Activated naive CD4-positive, alpha-beta T cell treated with anti-CD3 and anti-CD28 coated beads, Interleukin-2, amount 50 U/mL, for 24 hours (primary cell): ENCODE results near the gene ZNF609.

Experiments used
- H3K27ac Mint-ChIP-seq: one replicate; pipeline ENCODE4 v1.8.0; 2021; ENCODE audit warnings: mild to moderate bottlenecking, mixed read lengths
- H3K27me3 Mint-ChIP-seq: one replicate; pipeline ENCODE4 v1.8.0; 2021; ENCODE audit warnings: mixed read lengths
- H3K36me3 Mint-ChIP-seq: one replicate; pipeline ENCODE4 v1.8.0; 2021; ENCODE audit warnings: mixed read lengths
- H3K4me1 Mint-ChIP-seq: one replicate; pipeline ENCODE4 v1.8.0; 2021; ENCODE audit warnings: mixed read lengths
- H3K4me3 Mint-ChIP-seq: one replicate; pipeline ENCODE4 v1.8.0; 2021; ENCODE audit warnings: mild to moderate bottlenecking, mixed read lengths
- H3K9me3 Mint-ChIP-seq: one replicate; pipeline ENCODE4 v1.8.0; 2021; ENCODE audit warnings: mixed read lengths

Gene ZNF609

GRCh38 chr15:64532521-64533315 lies 72.3 kb downstream of the ZNF609 start:
- H3K27ac Mint-ChIP-seq: peak overlapping the region; percentile 87
- H3K4me1 Mint-ChIP-seq: peaks cover 67% of the 10 kb centered on the region
- no peaks in the 10 kb centered on the region for H3K9me3 Mint-ChIP-seq
- peak overlapping the region; percentile 12 for H3K4me3 Mint-ChIP-seq
- peaks cover 10% of the 10 kb centered on the region for H3K36me3 Mint-ChIP-seq
- no peaks in the 10 kb centered on the region for H3K27me3 Mint-ChIP-seq

- Mint-ChIP-seq H3K27ac (peak overlapping the region; percentile 79), H3K4me1 (peaks cover 51% of the 10 kb centered on the region), H3K27me3 (no peaks in the 10 kb centered on the region), H3K9me3 (no peaks in the 10 kb centered on the region), H3K4me3 (no peak overlapping the region), H3K36me3 (peaks cover 9% of the 10 kb centered on the region)
Measured at GRCh38 chr15:64535460-64536243, 75.3 kb downstream of the ZNF609 start.

- Mint-ChIP-seq H3K36me3 (peaks cover 9% of the 10 kb centered on the region), H3K4me1 (peaks cover 45% of the 10 kb centered on the region), H3K27ac (peak overlapping the region; percentile 76), H3K4me3 (no peak overlapping the region), H3K27me3 (no peaks in the 10 kb centered on the region), H3K9me3 (no peaks in the 10 kb centered on the region)
Measured at GRCh38 chr15:64536244-64536836, 76.0 kb downstream of the ZNF609 start.

GRCh38 chr15:64542091-64542490 lies 81.7 kb downstream of the ZNF609 start:
- Mint-ChIP-seq H3K4me3 (no peak overlapping the region), H3K4me1 (peaks cover 50% of the 10 kb centered on the region), H3K27me3 (no peaks in the 10 kb centered on the region), H3K27ac (peak overlapping the region; percentile 73), H3K36me3 (peaks cover 8% of the 10 kb centered on the region), H3K9me3 (no peaks in the 10 kb centered on the region)

GRCh38 chr15:64544450-64544849 lies 84.1 kb downstream of the ZNF609 start:
- Mint-ChIP-seq H3K4me1 (peaks cover 66% of the 10 kb centered on the region), H3K27me3 (no peaks in the 10 kb centered on the region), H3K9me3 (no peaks in the 10 kb centered on the region), H3K36me3 (peaks cover 10% of the 10 kb centered on the region), H3K27ac (no peak overlapping the region), H3K4me3 (no peak overlapping the region)

GRCh38 chr15:64547275-64547674 lies 86.9 kb downstream of the ZNF609 start:
- peaks cover 8% of the 10 kb centered on the region for H3K36me3 Mint-ChIP-seq
- H3K4me1 Mint-ChIP-seq: peaks cover 80% of the 10 kb centered on the region
- H3K27ac Mint-ChIP-seq: no peak overlapping the region
- no peak overlapping the region for H3K4me3 Mint-ChIP-seq
- H3K27me3 Mint-ChIP-seq: no peaks in the 10 kb centered on the region
- H3K9me3 Mint-ChIP-seq: no peaks in the 10 kb centered on the region

- H3K36me3 Mint-ChIP-seq: peaks cover 8% of the 10 kb centered on the region
- peaks cover 74% of the 10 kb centered on the region for H3K4me1 Mint-ChIP-seq
- H3K4me3 Mint-ChIP-seq: no peak overlapping the region
- no peak overlapping the region for H3K27ac Mint-ChIP-seq
- H3K27me3 Mint-ChIP-seq: no peaks in the 10 kb centered on the region
- H3K9me3 Mint-ChIP-seq: no peaks in the 10 kb centered on the region
Measured at GRCh38 chr15:64548235-64548634, 87.9 kb downstream of the ZNF609 start.

- peaks cover 8% of the 10 kb centered on the region for H3K36me3 Mint-ChIP-seq
- peaks cover 69% of the 10 kb centered on the region for H3K4me1 Mint-ChIP-seq
- H3K27me3 Mint-ChIP-seq: no peaks in the 10 kb centered on the region
- H3K9me3 Mint-ChIP-seq: no peaks in the 10 kb centered on the region
- no peak overlapping the region for H3K4me3 Mint-ChIP-seq
- H3K27ac Mint-ChIP-seq: no peak overlapping the region
Measured at GRCh38 chr15:64549860-64550259, 89.5 kb downstream of the ZNF609 start.

- H3K27me3 Mint-ChIP-seq: no peaks in the 10 kb centered on the region
- H3K4me3 Mint-ChIP-seq: no peak overlapping the region
- no peak overlapping the region for H3K27ac Mint-ChIP-seq
- H3K9me3 Mint-ChIP-seq: no peaks in the 10 kb centered on the region
- H3K36me3 Mint-ChIP-seq: peaks cover 5% of the 10 kb centered on the region
- H3K4me1 Mint-ChIP-seq: peaks cover 61% of the 10 kb centered on the region
Measured at GRCh38 chr15:64552281-64552948, 92.0 kb downstream of the ZNF609 start.

- H3K9me3 Mint-ChIP-seq: no peaks in the 10 kb centered on the region
- peaks cover 9% of the 10 kb centered on the region for H3K36me3 Mint-ChIP-seq
- H3K27ac Mint-ChIP-seq: peak overlapping the region; percentile 63
- no peak overlapping the region for H3K4me3 Mint-ChIP-seq
- no peaks in the 10 kb centered on the region for H3K27me3 Mint-ChIP-seq
- H3K4me1 Mint-ChIP-seq: peaks cover 66% of the 10 kb centered on the region
Measured at GRCh38 chr15:64558460-64559179, 98.2 kb downstream of the ZNF609 start.

GRCh38 chr15:64559243-64559642 lies 98.9 kb downstream of the ZNF609 start:
- Mint-ChIP-seq H3K4me1 (peaks cover 64% of the 10 kb centered on the region), H3K9me3 (no peaks in the 10 kb centered on the region), H3K4me3 (no peak overlapping the region), H3K27me3 (no peaks in the 10 kb centered on the region), H3K36me3 (peaks cover 9% of the 10 kb centered on the region), H3K27ac (peak overlapping the region; percentile 63)

GRCh38 chr15:64560501-64560900 lies 100.1 kb downstream of the ZNF609 start:
- no peaks in the 10 kb centered on the region for H3K9me3 Mint-ChIP-seq
- peak overlapping the region; percentile 73 for H3K27ac Mint-ChIP-seq
- peaks cover 11% of the 10 kb centered on the region for H3K36me3 Mint-ChIP-seq
- peaks cover 69% of the 10 kb centered on the region for H3K4me1 Mint-ChIP-seq
- H3K4me3 Mint-ChIP-seq: peak overlapping the region; percentile 4
- no peaks in the 10 kb centered on the region for H3K27me3 Mint-ChIP-seq

- Mint-ChIP-seq H3K4me3 (no peak overlapping the region), H3K9me3 (no peaks in the 10 kb centered on the region), H3K4me1 (peaks cover 70% of the 10 kb centered on the region), H3K27ac (peak overlapping the region; percentile 88), H3K27me3 (no peaks in the 10 kb centered on the region), H3K36me3 (peaks cover 11% of the 10 kb centered on the region)
Measured at GRCh38 chr15:64560998-64561397, 100.6 kb downstream of the ZNF609 start.

- H3K4me1 Mint-ChIP-seq: peaks cover 71% of the 10 kb centered on the region
- H3K27ac Mint-ChIP-seq: peak overlapping the region; percentile 43
Measured at GRCh38 chr15:64562003-64562640, 101.7 kb downstream of the ZNF609 start.

More at GRCh38 chr15:64562003-64562640, 101.7 kb downstream of the ZNF609 start:
- H3K4me3 Mint-ChIP-seq: no peak overlapping the region
- H3K27me3 Mint-ChIP-seq: no peaks in the 10 kb centered on the region
- peaks cover 15% of the 10 kb centered on the region for H3K36me3 Mint-ChIP-seq
- H3K9me3 Mint-ChIP-seq: no peaks in the 10 kb centered on the region
